GM19238 (cell line): ENCODE results near the gene SLC12A6.
"Not testable (repeated sequence)": the region's sequence is repeated elsewhere in the genome, so short reads cannot be mapped to it uniquely, and the experiment has no call there.

ENCODE experiments used
- DNase-seq: peaks from one replicate; pipeline ENCODE4 v3.0.0; 2011; ENCODE audit warnings: low spot score; ENCODE audit not compliant: insufficient read length

SLC12A6 gene

DNA sequence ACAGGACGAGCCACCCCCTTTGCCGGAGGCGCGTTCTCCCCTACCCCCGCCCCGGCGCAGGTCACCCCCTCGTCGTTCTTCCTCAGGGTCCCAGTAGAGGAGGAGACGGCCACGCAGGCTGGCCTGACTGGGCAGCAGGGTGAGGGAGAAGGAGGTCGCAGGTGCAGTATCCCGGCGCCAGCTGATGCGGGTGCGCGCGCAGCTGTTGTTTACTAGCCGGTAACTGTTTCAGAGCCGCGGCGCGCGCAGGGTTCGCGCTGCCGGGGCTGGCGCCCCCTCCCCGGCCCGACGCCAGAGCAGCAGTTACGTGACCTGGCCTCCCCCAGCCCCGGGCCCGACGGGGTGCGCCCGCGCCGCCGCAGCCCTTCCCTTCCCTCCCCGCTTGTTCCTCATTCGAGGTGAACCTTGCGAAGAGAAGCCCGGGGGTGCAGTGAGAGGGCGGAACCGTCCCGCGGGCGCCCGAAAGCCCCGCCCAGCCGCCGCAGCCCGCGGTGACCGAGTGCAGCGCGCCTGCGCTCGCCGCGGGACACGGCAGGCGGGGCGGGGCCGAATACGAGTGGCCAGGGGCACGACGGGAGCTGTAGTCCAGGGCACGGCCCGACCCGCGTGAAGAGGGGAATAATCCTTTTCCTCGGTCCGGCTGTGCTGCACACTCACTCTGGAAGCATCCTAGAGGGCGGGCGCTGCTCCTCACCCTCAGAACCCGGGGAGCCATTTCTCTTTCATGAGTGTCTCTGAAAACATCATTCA, at the start of gene SLC12A6:
SLC12A6 (minus strand) TSS at position 225 of the 750 bp plus-strand sequence. CDS start 1,101 bp downstream, outside the sequence.
- peak; percentile 85 for DNase-seq

DNA sequence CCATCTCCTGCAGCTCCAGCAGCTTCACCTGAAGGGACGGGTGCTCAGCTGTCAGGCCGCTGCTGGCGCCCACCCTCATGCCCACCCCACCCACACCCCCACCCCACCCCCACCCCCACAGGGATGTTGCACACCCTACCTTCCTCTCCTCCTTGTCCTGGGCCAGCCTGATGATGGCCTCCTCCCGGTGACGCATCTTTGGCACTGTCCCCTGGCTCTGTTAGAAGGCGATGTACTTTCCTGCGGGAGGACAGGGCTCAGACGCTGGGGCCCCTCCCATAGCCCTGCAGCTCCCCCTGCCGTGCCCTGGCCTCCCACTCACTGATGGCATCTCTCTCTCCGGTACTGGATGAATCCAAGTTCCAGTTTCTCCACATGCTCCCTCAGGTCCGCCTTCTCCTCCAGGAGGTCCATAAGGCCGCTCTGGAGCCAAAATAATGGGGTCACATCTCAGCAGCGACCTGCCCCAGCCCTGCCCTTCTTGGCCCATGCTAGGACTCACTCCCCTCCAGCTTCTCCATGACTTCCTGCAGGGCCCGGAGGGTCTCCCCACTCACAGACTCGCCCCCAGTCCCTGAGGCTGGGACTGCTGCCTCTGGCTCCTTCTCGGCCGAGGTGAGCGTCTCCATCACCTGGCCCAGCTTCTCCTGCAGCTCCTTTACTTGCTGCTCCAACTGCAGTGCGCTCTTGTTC, 44.4 kb upstream of the SLC12A6 start:
- not testable (repeated sequence) for DNase-seq

DNA sequence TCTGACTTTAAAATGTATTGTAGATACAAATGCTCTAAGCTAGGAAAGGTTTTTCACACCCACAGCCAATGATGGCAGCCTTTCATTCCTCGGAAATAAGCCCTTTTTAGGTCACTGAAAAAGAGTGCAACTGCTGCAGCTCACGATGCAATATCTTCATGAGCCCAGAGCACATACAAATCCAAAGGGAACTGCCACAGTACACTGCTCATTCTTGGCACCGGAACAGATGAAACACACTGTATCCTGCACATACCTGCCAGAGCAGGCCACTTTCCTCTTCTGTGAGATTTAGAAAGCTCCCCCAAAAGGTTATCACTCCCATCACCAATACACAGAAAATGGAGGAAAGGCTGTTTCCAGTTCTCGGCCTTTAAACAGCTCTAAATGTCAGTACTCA, 42.9 kb upstream of the SLC12A6 start:
- not testable (repeated sequence) for DNase-seq

DNA sequence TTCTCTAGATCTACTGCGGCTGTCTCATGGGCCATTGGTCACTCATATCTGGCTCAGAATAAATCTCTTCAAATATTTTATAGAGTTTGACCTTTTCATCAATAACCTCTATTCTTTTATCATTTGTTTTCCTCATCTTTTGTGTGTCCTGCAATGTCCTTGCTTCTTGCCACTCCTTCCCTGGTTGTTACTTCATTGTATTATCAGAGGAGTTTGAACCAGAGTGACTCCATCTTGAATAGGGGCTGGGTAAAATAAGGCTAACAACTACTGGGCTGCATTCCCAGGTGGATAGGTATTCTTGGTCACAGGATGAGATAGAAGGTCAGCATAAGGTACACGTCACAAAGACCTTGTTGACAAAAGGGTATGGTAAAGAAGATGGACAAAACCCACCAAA, 39.3 kb upstream of the SLC12A6 start:
- DNase-seq: no peak

DNA sequence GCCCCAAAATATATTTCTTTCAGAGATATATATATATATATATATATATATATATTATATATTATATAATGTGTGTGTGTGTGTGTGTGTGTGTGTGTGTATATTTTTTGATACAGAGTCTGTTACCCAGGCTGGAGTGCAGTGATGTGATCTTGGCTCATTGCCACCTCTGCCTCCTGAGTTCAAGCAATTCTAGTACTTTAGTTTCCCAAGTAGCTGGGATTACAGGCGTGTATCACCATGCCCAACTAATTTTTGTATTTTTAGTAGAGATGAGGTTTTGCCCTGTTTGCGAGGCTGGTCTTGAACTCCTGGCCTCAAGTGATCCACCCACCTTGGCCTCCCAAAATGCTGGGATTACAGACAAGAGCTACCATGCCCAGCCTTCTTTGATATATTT, 38.0 kb upstream of the SLC12A6 start:
- DNase-seq: not testable (repeated sequence)

DNA sequence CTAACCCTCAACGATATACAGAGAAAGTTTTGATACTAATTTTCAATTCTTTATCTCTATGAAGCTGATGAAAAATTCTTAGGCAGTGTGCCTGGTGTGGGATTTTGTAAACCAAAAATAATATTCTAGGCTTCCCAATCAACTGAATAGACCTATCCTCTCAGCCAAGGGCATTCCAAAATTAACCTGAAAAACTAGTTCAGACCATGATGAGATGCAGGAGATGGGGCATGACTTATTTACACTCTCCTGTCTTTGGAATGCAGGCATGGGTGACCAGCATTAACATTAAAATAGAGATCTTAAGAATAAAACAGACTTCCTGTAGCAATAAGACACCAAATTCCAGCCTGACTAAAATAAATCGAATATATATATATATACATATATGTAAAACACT, 37.2 kb upstream of the SLC12A6 start:
- no peak for DNase-seq

DNA sequence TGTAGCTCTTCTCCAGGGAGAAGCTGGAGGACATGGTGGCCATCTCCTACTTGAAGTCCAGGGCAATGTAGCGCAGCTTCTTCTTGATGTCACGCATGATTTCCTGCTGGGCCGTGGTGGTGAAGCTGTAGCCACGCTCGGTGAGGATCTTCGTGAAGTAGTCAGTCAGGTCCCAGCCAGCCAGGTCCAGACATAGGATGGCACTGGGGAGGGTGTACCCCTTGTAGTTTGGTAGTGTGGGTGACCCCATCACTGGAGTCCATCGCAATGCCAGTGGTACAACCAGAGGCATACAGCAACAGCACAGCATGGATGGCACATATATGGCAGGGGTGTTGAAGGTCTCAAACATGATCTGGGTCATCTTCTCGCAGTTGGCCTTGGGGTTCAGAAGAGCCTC, 36.4 kb upstream of the SLC12A6 start:
- DNase-seq: no peak

DNA sequence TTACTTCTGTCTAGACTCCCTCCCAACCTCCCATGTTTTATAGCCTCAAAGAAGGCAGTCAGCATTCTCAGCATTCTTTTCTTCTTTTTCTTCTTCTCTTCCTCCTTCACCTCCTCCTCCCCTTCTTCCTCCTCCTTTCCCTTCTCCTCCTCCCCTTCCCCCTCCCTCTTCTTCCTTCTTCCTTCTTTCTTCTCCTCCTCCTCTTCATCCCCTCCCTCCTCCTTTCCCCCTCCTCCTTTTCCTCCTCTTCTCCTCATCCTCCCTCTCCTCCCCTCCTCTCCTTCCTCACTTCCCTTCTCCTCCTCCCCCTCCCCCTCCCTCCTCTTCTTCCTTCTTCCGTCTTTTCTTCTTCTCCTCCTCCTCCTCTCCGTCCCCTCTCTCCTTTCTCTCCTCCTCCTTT, 33.1 kb upstream of the SLC12A6 start:
- no peak for DNase-seq

DNA sequence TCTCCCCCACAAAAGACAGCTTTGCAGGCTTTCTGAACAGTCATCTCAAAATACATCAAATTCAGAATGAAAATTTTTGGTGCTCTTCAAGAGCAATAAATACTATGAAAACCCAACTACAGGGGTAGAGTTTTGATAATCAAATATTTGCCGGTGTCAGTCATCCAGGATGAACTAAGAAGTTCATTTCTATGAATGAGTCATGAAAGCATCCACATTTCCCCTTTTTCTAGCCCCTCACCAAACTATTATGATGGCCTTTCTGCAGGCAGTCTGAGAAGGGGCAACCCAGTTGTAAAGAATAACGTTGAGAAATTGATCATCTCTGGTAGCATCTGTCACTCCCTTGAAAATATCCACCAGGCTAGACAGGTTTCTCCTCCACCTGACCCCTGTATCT, 32.5 kb upstream of the SLC12A6 start:
- DNase-seq: no peak

DNA sequence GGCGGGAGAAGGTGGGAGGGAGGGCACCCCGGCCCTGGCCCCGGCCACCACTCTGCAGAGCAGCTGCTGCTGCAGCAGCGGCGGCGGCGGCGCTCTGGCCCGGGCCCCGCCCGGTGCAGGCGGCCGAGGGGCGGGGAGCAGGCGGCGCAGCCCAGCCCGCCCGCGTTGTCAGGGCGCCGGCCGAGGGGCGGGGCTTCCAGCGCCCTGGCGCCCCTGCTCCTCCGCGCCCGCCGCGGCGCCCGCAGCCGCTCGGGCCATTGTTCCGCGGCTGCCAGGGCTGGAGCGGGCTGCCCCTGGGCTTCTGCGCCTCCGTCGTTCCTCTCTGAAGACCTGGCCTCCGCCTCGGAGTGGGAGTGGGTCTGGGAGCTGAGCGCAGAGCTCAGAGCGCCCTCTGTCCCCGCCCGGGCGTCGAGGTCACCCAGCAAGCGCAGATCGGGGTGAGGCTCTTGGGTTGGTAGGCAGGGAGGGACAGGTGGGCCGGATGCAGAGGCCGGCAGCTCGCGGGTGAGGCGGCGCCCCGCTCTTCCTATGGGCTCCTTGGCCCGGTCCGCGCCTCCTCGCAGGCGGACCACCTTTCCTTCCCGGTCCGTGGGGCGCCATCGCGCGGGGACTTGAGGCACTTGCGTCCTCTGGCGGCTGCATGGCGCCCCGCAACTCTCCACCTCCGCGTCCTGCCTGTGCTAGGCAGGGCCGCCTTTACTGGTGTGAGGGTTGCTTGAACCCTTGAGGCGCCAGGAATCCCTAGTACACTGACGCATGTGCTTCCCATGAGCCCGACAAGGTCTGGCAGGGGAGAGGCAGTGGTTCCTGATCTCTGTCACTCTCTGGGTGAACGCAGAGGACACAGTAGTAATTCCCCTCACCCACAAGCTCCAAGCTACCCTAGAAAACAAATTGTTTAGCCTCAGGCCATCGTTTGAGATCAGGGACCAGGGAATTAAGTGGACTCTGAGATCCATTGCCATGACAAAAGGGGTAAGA, 29.8 kb upstream of the SLC12A6 start, which contains the start of gene LPCAT4:
LPCAT4 (minus strand) TSS at position 96 of the 981 bp plus-strand sequence. CDS start 96 bp downstream, outside the sequence.
- peak; percentile 93 for DNase-seq

DNA sequence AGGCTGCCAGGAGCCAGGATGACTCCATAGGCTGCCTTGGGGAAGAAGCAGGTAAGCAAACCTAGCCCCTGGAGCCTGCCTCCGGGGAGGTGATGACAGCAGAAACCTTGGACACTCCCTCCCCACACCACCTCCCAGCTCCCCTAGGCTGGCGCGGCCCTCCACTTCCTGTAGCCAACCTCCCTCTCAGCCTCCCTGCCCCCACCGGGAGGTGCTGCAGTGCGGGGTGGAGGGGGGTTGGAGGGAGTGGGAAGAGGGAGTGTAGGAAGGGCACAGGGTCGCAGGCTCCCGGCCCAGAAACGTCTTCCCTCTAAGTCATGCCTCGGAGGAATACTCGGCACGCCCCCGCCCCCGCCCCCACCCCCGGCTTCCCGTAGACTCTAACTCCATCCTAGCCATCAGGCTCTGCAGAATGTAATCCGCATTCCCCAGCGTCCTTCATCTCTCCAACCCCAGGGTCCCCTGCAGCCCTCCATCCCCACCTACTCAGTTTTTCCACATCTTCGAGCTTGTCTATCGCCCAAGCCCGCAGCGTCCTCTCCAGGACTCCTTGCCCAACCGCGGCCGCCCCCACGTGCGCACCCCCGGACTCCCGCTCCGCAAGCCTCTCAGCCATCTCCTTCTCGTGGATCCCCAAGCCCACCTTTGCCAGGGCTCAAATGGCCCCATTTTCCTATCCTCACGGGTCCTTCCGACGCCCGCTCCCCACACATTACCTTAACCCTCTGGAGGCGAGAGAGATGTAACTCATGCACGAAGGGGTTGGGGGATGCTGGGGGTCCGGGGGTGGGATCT, 28.9 kb upstream of the SLC12A6 start:
- peak; percentile 54 for DNase-seq

DNA sequence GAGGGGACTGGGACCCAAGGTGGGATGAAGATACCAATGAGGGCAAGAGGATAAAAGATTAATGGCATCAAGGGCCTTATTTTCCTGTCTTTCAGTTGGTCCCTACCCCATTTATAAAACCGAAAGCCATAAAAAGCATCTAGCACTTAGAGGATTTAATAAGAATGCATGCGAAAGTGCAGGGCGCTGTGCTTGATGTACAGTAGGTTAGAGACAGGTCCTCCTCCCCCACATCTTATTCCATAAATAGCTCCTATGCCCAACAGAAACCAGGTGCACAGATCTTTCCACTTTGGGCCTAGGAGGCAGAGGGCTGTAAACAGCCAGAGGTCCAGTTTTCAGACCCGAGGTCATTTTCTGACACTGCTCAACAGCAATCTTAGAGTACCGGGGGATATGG, 28.3 kb upstream of the SLC12A6 start:
- no peak for DNase-seq

DNA sequence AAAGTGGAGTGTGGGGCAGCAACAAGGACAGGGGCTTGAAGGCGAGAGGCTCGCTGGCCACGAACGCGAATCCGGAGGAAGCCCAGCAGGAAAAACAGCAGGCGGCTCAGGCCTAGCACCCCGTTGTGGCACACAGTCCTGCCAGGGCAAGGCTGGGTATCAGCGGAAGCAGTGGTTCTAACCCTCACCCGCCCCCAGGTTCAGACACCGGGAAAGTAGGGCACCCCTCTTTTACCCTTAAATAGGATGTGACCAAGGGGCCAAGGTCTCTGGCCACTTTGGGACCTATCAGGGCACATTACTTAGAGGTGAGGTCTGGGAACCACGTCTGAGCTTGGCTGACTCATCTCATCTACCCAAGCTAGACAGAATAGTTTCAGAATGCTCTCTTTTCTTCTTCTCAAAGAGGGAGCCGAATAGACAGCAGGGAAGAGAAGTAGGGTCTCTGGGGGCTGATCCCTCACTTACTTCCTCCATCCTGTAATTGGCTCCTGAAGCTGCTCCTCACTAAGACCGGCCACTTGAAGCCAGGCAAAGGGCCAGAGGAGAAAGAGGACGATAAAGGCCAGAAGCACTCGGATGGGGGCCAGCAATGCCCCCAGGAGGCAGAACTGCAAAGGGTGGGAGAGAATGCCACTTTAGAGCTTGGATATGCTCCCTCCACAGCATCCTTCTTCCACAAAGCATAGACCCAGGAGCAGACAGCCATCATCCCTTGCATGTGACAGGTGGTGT, 27.7 kb upstream of the SLC12A6 start:
- DNase-seq: no peak

DNA sequence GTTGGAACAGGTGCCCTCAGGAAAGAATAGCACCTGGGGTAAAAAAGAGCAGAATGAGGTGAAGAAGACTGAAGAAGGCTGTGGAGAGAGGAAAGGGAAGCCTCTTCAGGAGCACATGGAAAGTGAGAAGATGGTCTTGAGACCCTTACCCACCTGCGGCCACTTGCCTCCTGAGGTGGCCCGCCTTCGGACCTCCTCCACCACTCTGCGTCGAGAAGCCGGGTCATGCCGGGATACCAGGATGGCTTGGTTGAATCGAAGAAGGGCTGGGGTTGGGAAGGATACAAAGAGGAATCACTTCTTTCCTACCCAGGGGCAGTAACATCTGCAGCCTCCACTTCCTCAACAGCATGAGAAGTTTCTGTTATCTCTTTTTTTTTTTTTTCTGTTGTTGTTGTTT, 26.5 kb upstream of the SLC12A6 start:
- no peak for DNase-seq

DNA sequence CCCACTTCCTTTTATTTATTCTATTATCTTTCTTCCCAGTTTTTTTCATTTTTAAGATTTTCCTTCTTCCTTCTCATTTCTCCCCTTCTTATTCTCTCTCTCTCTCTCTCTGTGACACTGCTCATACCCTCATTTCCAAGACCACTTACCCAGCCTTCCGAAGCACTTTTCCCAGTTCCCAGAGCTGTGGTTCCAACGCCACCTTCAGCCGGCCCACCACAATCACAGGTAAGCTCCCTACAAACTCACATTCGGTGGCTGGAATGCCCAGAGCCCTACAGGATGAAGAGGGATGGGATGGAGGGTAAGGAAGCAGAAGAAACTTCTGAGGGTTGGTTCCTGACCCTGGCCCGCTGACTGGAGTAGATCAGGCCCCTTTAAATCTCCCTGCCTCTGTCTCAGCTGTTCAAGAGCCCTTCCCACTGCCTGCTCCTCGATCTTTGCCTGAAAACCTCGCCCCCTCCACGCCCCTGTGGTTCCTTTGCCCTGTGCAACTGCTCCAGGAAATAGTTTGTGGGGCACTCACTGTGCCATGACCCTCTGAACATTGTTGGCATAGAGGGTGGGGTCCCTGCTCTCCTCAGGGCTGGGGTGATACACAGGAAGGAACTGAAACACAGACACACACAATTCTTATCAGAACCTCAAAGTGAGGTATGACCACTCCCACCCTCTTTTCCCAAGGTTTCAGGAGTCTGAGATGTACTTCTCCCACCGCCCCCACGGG, 24.6 kb upstream of the SLC12A6 start:
- no peak for DNase-seq

DNA sequence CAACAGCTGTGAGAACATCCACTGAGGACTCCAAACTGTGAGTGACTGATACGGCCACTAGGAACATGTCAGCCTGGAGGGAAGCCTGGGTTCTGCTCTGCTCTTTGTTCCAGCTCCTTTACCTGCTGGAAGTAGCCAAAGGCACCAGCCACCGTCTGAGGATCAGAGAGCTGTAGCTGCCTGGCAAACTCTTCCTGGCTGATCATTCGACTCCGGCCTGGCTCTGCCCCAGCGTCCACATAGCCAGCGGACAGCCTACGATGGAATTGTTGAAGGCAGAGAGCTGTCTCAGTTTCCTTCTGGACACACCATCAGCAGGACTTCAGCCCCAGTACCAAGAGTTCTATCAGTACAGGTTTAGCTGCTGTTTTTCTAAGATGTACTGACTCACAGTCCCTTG, 23.7 kb upstream of the SLC12A6 start:
- DNase-seq: no peak

DNA sequence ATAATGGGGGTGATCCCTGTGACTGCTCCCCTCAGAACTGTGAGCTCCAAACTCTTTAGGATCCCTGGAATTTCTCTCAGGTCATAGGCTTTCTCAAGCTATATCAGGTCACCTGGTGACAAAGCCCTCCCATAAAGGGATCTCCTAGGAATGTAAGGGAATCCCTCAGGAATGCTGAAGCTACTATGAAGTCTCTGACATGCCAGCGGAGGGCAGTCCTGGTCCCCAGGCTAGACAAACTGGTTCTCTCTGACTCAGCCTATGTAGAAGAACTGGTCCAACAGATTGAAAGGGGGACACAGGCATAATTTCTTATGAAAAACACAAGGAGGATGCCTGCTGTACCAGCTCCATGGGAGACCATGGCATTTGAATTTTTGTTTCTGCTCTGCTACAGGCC, 22.7 kb upstream of the SLC12A6 start:
- no peak for DNase-seq

DNA sequence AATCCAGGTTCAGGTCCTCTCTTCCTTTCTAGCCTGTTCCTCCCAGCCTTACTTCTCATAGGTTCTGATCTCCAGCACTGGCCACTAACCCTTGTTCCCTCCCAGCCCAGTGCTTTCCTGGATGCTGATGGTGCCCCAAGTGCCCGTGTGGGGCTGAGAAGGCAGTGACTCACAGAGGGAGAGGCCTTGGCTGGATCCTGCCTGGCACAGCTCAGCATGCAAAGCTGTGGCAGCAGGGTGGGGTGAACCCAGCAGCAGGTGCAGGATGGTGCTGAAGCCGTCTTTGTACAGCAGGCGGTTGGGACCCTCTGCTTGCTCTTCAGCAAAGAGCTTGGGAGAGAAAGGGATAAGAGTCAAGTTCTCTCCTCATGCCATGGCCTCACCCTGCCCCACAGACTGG, 21.8 kb upstream of the SLC12A6 start:
- no peak for DNase-seq

DNA sequence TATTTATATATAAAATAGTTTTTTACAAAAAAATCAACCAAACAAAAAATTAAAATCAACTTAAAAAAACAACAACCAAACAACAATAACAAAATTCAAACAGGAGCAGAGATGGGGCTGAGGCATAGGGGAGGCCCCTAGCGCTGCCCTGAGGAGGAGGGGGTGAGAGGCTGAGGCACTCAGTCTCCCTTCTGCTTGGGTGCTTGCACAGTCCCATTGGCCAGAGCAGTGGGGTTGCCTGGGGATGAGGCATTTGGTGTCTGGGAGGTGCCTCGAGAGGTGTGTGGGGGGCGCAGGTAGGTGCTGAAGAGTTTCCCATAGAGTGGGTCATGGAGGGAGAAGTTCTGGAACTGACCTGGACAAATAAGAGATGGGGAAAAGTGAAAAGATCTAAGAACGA, 21.4 kb upstream of the SLC12A6 start:
- DNase-seq: no peak
